Measurements from ENCODE around the gene TTC39B. TPM values are rescaled to one million over a fixed set of nuclear protein-coding genes. Genes with fewer than 3 reads are reported as not detected.

The TTC39B gene
- total RNA-seq, 1 donor from 2014 or later: 3.2 TPM

GRCh38 chr9:15306068-15306756 is 804 bp downstream of the TTC39B start:
- intact Hi-C loops (cut with DNase I): loop anchor here (2.0 to 10.0 kb wide), 4 partner anchors 91 to 246 kb away; partner anchors contain the start of genes CCDC171, PSIP1 and SNAPC3
- DNase-seq (ENCODE audit: low spot score): no peak

- DNase-seq (ENCODE audit: low spot score): no peak
- intact Hi-C loops (cut with DNase I): loop anchor here (5.0 to 10.0 kb wide), 3 partner anchors 91 to 247 kb away; partner anchors contain the start of genes CCDC171 and SNAPC3
Measured at GRCh38 chr9:15305470-15305869, 1.5 kb downstream of the TTC39B start.

- intact Hi-C loops (cut with DNase I): loop anchor here (5.0 to 10.0 kb wide), 3 partner anchors 90 to 248 kb away; partner anchors contain the start of genes CCDC171 and SNAPC3
- DNase-seq (ENCODE audit: low spot score): no peak
Measured at GRCh38 chr9:15304632-15305031, 2.4 kb downstream of the TTC39B start.

GRCh38 chr9:15300218-15300617 is 6.8 kb downstream of the TTC39B start:
- intact Hi-C loops (cut with DNase I): loop anchor here (10.0 kb wide), 1 partner anchor 85 kb away; no protein-coding TSS in a partner anchor
- DNase-seq (ENCODE audit: low spot score): no peak

GRCh38 chr9:15299374-15299939 is 7.6 kb downstream of the TTC39B start:
- no peak for DNase-seq (ENCODE audit: low spot score)
- intact Hi-C loops (cut with DNase I): no loop called here

- DNase-seq (ENCODE audit: low spot score): no peak
- intact Hi-C loops (cut with DNase I): no loop called here
Measured at GRCh38 chr9:15298362-15298761, 8.7 kb downstream of the TTC39B start.

- intact Hi-C loops (cut with DNase I): no loop called here
- no peak for DNase-seq (ENCODE audit: low spot score)
Measured at GRCh38 chr9:15295761-15296405, 11.1 kb downstream of the TTC39B start.

- no peak for DNase-seq (ENCODE audit: low spot score)
- intact Hi-C loops (cut with DNase I): no loop called here
Measured at GRCh38 chr9:15294604-15295003, 12.4 kb downstream of the TTC39B start.

GRCh38 chr9:15293804-15294316 is 13.2 kb downstream of the TTC39B start:
- intact Hi-C loops (cut with DNase I): no loop called here
- DNase-seq (ENCODE audit: low spot score): no peak

GRCh38 chr9:15293084-15293483 is 13.9 kb downstream of the TTC39B start:
- DNase-seq (ENCODE audit: low spot score): no peak
- intact Hi-C loops (cut with DNase I): no loop called here

- no peak for DNase-seq (ENCODE audit: low spot score)
- intact Hi-C loops (cut with DNase I): no loop called here
Measured at GRCh38 chr9:15289603-15290002, 17.4 kb downstream of the TTC39B start.

GRCh38 chr9:15287309-15287708 is 19.7 kb downstream of the TTC39B start:
- DNase-seq (ENCODE audit: low spot score): no peak
- intact Hi-C loops (cut with DNase I): no loop called here

- intact Hi-C loops (cut with DNase I): no loop called here
- no peak for DNase-seq (ENCODE audit: low spot score)
Measured at GRCh38 chr9:15286161-15286821, 20.7 kb downstream of the TTC39B start.

- intact Hi-C loops (cut with DNase I): no loop called here
- no peak for DNase-seq (ENCODE audit: low spot score)
Measured at GRCh38 chr9:15282567-15283285, 24.3 kb downstream of the TTC39B start.

GRCh38 chr9:15280647-15281046 is 26.4 kb downstream of the TTC39B start:
- no peak for DNase-seq (ENCODE audit: low spot score)
- intact Hi-C loops (cut with DNase I): no loop called here

GRCh38 chr9:15278839-15279238 is 28.2 kb downstream of the TTC39B start:
- intact Hi-C loops (cut with DNase I): loop anchor here (5.0 kb wide), 1 partner anchor 333 kb away; no protein-coding TSS in a partner anchor

GRCh38 chr9:15278091-15278687 is 28.8 kb downstream of the TTC39B start:
- intact Hi-C loops (cut with DNase I): loop anchor here (5.0 kb wide), 1 partner anchor 334 kb away; no protein-coding TSS in a partner anchor
- no peak for DNase-seq (ENCODE audit: low spot score)

More at GRCh38 chr9:15278839-15279238, 28.2 kb downstream of the TTC39B start:
- no peak for DNase-seq (ENCODE audit: low spot score)

GRCh38 chr9:15277400-15278090 is 29.5 kb downstream of the TTC39B start:
- intact Hi-C loops (cut with DNase I): loop anchor here (5.0 kb wide), 1 partner anchor 335 kb away; no protein-coding TSS in a partner anchor
- no peak for DNase-seq (ENCODE audit: low spot score)

Measured in cardiac septum (tissue), 1 donor.